HG03097 (cell line): ENCODE results near the gene FUT8.

Source experiments
- ATAC-seq: cut with Tn5 transposase; IDR thresholded peaks from one replicate; pipeline ENCODE4 v1.9.1; 2021; ENCODE audit not compliant: unreplicated experiment, low FRiP score

The FUT8 gene

DNA sequence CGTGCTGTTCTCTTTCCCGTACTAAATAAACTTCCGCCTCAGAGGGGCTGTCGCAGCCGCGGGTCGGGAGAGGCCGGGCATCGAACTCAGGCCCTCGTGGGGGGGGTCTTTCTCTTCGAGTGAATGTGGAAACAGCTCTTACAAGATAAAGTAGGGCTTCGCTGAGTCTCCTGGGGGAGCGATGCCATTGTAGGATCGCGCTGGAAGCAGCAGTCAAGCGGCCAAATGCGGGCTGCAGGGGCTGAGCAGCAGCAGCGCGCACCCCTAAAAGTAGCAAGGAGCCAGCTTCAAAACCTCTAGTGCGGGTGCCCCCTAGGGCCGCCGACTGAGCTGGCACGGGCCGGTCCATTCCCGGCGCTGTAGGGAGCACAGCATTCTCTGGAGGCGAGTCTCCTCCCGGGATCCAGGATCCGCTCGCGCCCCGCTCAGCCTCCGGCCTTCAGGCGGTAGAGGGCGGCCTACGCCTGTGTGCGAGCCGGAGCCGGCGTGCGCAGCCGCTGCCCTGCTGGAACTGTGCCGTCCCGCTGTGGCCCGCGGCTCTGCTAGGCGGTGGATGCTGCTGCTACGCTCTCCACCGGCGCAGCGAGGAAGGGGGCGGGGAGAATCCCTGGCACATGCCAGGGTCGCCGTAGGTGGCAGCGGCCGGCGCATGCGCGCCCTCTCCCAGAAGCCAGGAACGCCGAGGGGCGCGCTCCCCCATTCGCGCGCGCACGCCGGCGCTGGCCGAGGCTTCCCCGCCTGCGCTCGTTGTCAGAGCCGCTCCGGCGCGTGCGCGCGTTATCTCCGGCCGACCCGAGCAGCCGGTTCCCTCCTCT, at the start of gene FUT8:
TSS of gene FUT8 (plus strand) at position 699 of the 815 bp plus-strand sequence. CDS start 148,834 bp downstream, outside the sequence.
- ATAC-seq: peak; percentile 74

- ATAC-seq: no peak
Measured at GRCh38 chr14:65366802-65367565, 45.5 kb upstream of the FUT8 start.

GRCh38 chr14:65369560-65369959, 43.0 kb upstream of the FUT8 start:
- no peak for ATAC-seq

DNA sequence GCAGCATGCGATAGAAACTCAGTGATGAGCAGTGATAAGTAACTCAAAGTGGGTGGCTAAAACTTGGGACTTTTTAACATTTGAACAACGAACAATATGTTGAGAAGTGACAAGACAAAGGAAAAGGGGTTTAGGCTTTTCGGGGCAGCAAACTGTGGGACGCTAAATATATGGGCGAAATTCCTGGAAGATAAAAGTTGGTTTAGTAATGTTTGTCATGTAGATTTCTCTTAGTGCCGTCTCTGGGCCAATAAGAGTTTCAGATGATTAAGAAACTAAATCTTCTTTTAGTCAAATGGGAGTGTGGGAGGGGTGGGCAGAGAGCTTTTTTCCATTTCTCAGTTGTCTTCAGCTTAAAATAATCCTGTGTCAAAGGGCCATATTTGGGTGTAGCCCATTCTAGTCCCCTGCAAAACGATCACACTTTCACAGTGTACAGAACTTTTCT, 41.7 kb upstream of the FUT8 start:
- ATAC-seq: no peak

GRCh38 chr14:65371784-65372183, 40.7 kb upstream of the FUT8 start:
- no peak for ATAC-seq

DNA sequence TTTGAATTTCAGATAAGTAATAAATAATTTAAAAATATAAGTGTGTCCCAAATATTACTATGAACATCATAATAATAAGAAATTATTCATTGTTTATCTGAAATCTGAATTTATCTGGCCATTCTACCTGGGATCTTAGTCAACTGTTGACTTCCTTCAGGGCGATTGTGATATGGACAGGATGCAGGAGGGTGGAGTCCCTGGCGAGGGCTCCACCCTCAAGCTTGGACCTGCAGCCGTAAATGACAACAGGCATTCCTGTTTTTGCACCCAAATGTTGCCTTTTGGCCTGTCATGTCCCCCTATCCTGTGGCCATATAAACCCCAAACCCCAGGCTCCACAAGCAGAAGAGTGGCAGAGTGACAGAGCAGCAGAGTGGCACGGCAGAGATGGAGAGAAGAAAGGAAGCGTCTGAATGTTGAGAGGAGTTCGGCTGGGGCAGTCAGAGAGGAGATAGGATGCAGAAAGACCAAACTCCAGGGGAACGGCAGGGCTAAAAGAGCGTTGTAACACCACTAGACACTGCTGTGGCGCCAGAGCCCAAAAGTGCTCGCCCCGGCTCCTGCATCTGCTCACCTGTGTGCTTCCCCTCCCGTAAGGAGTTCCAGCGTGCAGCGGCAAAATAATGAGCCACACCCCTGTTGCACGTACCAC, 39.4 kb upstream of the FUT8 start:
- no peak for ATAC-seq

DNA sequence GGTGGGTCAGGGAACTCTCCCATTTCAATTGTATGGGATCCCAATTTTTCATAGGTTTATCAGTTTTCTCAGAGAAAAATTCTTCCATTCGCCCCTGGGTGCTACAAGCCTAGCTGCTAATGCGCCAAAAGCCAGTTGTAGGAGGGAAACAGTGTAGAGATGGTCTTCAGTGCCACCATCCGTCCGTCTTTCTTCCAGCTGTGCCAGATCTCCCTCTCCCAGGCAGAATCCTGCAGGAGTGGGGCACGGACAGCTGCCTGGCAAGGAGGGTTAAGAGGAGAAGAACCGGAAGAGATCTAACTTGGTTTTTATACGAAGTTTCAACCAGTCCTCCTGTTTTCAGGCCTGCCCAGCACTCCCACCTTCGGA, 38.9 kb upstream of the FUT8 start:
- no peak for ATAC-seq

- no peak for ATAC-seq
Measured at GRCh38 chr14:65377576-65377975, 35.0 kb upstream of the FUT8 start.

DNA sequence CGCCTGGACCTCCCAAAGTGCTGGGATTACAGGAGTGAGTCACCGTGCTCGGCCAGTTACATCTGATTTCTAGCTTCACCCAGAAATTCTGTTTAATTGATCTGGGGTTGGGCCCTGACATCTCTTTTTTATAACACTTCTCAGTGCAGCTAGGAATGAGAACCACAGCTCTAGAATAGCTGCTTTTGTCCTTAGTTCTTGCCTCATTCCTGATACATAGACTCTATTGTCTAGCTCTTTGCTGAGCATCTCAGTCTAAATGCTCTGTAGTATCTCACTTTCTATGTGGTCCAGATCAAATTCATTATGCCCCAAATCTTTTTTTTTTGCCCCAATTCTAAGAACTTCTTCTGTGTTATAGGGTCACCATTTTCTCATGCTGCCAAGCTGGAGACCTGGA, 29.9 kb upstream of the FUT8 start:
- ATAC-seq: no peak

DNA sequence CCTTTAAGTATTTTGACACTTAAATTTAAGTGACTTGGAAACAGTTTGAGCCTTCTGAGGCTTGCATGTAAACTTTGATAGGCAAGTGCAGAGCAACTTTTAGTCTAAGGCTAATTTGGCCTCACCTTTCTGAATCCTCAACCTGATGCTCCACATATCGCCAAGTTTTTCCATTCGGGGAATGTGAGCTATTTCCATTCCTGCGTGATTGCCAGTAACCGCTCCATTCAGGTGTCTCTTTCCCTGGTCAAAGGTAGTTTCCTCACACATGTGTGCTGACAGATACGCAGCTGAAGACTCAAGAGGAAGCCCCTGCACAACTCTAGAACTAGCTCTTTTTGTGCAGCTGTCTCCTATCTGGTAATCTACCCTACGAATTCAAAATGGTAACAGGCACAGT, 25.4 kb upstream of the FUT8 start:
- ATAC-seq: no peak

DNA sequence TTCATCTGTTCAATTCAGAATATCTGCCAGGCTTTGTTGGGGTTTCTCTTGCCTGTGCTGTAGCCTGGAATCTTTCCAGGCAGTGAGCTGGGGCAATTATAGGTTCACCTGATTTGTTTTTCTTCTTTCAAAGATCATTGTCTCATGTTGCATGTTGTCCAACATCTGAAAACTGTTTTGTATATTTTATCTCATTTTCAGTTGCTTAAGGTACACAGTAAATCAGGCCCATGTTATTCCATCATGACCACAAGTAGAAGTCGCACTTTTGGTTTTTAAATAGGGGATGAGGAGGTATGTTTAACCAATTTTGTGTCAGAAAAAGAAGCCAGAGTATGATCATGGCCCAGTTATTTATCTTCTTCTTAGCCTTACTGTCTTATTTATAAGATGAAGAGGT, 24.9 kb upstream of the FUT8 start:
- no peak for ATAC-seq

DNA sequence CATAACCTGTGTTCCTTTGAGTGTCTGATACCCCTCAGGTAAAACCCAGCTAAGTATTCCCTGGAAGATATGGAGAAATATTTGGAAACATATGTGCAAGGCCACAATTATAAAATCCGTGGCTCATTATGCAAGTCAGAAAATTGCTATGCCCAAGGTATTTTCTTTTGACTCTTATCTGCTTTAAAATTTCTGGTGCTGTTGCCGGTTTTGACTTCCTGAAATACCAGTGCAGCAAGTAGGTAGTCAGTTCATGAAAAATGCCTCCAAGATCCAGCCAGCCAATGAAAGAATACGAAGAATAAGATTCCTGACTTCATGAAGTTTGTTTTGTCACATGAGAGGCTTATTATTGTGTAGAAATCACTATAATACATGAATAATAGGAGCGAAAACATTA, 20.2 kb upstream of the FUT8 start:
- ATAC-seq: no peak

DNA sequence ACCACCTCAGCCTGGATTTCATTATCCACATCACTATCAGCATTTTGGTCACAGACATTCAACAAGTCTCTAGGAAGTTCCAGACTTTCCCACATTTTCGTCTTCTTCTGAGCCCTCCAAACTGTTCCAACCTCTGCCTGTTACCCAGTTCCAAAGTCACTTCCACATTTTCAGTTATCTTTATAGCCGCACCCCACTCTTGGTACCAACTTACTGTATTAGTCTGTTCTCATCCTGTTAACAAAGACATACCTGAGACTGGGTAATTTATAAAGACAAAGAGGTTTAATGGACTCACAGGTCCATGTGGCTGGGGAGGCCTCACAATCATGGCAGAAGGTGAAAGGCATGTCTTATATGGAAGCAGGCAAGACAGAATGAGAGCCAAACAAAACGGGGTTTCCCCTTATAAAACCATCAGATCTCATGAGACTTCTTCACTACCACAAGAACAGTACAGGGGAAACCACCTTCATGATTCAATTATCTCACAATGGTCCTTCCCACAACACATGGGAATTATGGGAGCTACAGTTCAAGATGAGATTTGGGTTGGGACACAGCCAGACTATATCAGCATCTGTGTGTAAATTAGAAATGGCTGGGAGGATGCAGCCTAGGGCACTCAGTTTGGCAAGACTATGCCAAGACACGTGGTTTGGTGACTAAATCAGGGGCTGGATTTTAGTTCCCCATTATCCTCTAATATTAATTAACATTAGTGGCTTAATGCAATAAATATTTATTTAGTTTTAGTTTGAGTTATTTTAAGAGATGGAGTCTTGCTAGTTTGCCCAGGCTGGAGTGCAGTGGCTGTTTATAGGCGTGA, 16.2 kb upstream of the FUT8 start:
- ATAC-seq: no peak

DNA sequence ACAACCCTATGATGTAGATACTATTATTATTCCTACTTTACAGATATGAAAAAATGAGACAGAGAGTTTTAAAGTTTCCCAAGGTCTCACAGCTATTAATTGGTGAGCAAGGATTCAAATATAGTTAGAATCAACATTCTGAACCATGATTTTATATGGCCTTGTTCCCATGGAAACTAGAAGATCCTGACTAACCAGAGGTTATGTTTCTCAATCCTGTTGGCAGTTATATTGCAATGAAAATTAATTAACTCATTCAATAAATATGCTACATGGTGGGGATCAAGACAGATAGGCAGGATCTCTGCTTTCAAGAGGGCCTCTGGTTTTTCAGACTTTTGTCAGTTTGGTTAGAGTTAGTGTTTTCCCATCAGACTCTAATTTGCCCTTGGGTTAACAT, 9.3 kb upstream of the FUT8 start:
- ATAC-seq: no peak

- no peak for ATAC-seq
Measured at GRCh38 chr14:65408113-65408512, 4.4 kb upstream of the FUT8 start.

- no peak for ATAC-seq
Measured at GRCh38 chr14:65410640-65411039, 1.9 kb upstream of the FUT8 start.

DNA sequence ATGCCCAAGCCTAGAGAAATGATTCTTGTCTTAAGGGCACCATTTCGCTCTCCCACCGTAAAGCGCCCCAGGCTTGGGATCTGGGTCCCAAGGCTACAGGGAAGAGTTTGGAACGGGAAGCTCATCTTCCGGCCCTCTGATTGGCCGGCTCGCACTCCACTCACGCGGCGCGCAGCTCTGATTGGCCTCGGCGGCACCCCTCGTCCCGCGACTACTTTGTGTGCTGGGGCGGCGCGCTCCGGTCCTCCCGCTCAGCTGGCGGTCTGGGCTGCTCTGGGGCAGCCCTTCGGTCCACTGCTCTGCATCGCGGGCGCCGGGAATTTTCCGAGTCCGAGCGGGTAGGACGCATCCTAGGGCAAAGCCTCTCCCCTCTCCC, 886 bp upstream of the FUT8 start:
- peak; percentile 55 for ATAC-seq

GRCh38 chr14:65412856-65413738, 567 bp downstream of the FUT8 start:
- peak; percentile 24 for ATAC-seq

GRCh38 chr14:65413739-65414045, 1.2 kb downstream of the FUT8 start:
- no peak for ATAC-seq
